ENCODE data around the gene CCT6B. TPM values are rescaled to one million over a fixed set of nuclear protein-coding genes. Genes with fewer than 3 reads are reported as not detected.

Gene CCT6B
- total and polyA plus RNA-seq, 10 donors: 1.3 to 7.6 (median 2.9) TPM

- DNase-seq: no peak
- peak overlapping the region in 3 of 8 donors; percentile 2 to 77 (median 20) for H3K27ac ChIP-seq
- H3K9me3 ChIP-seq: no peaks in the 10 kb centered on the region
- no peak overlapping the region for H3K4me3 ChIP-seq
- TF ChIP-seq POLR2AphosphoS5 (IDR thresholded peaks at IDR 0.05): no peak
- TF ChIP-seq POLR2A (IDR thresholded peaks at IDR 0.05): no peak
- TF ChIP-seq CTCF (IDR thresholded peaks at IDR 0.05 in 8 of 11, conservative IDR thresholded peaks at IDR 0.05 in 3 of 11): no peak
- H3K27me3 ChIP-seq (replicated peaks in 1 of 7): no peaks in the 10 kb centered on the region
- intact Hi-C loops (cut with DNase I; ENCODE audit: low total_unique reads): no loop called here
- WGBS, 5 donors: 39 to 69% (median 68%) methylated on average over 2 of the region's 2 CpGs
- peaks cover 3 to 75% (median 34%) of the 10 kb centered on the region in 6 donors for H3K4me1 ChIP-seq
- peaks cover 8 to 100% (median 78%) of the 10 kb centered on the region in 6 donors for H3K36me3 ChIP-seq
These were observed 31.8 kb upstream of the CCT6B start for GRCh38 chr17:34993031-34993430.

- Histone ChIP-seq H3K4me1 (peaks cover 0 to 68% (median 28%) of the 10 kb centered on the region in 6 donors), H3K27me3 (replicated peaks in 1 of 7) (no peaks in the 10 kb centered on the region), H3K27ac (peak overlapping the region in 7 of 8 donors; percentile 8 to 82 (median 69)), H3K9me3 (no peaks in the 10 kb centered on the region), H3K4me3 (no peak overlapping the region), H3K36me3 (peaks cover 8 to 100% (median 77%) of the 10 kb centered on the region in 6 donors)
- no peak for DNase-seq
- TF ChIP-seq POLR2AphosphoS5 (IDR thresholded peaks at IDR 0.05) (no peak), POLR2A (IDR thresholded peaks at IDR 0.05) (no peak), CTCF (IDR thresholded peaks at IDR 0.05 in 8 of 11, conservative IDR thresholded peaks at IDR 0.05 in 3 of 11) (no peak)
- intact Hi-C loops (cut with DNase I; ENCODE audit: low total_unique reads): no loop called here
- WGBS, 5 donors: 48 to 77% (median 68%) methylated on average over 3 of the region's 3 CpGs
These were observed 30.3 kb upstream of the CCT6B start for GRCh38 chr17:34991606-34992005.

- intact Hi-C loops (cut with DNase I; ENCODE audit: low total_unique reads): no loop called here
- 46 to 81% (median 64%) methylated on average over 6 of the region's 6 CpGs for WGBS, 5 donors
These were observed 29.7 kb upstream of the CCT6B start for GRCh38 chr17:34990921-34991365.

More at GRCh38 chr17:34990921-34991365, 29.7 kb upstream of the CCT6B start:
- Histone ChIP-seq H3K36me3 (peaks cover 8 to 100% (median 77%) of the 10 kb centered on the region in 6 donors), H3K4me3 (no peak overlapping the region), H3K27ac (peak overlapping the region in 7 of 8 donors; percentile 8 to 82 (median 69)), H3K9me3 (no peaks in the 10 kb centered on the region), H3K27me3 (replicated peaks in 1 of 7) (no peaks in the 10 kb centered on the region), H3K4me1 (peaks cover 0 to 69% (median 25%) of the 10 kb centered on the region in 6 donors)
- no peak for DNase-seq
- no peak for TF ChIP-seq POLR2A (IDR thresholded peaks at IDR 0.05)
- TF ChIP-seq POLR2AphosphoS5 (IDR thresholded peaks at IDR 0.05): no peak
- no peak for TF ChIP-seq CTCF (IDR thresholded peaks at IDR 0.05 in 8 of 11, conservative IDR thresholded peaks at IDR 0.05 in 3 of 11)
